ENCODE data around the gene PSMG1. TPM values are rescaled to one million over a fixed set of nuclear protein-coding genes. Genes with fewer than 3 reads are reported as not detected.

The PSMG1 gene
- total and polyA plus RNA-seq, 2 of the 8 experiments (the other 6 are each of a cell fraction or from before 2014, with no cell fraction given), result 50.7 to 93.7 TPM

DNA sequence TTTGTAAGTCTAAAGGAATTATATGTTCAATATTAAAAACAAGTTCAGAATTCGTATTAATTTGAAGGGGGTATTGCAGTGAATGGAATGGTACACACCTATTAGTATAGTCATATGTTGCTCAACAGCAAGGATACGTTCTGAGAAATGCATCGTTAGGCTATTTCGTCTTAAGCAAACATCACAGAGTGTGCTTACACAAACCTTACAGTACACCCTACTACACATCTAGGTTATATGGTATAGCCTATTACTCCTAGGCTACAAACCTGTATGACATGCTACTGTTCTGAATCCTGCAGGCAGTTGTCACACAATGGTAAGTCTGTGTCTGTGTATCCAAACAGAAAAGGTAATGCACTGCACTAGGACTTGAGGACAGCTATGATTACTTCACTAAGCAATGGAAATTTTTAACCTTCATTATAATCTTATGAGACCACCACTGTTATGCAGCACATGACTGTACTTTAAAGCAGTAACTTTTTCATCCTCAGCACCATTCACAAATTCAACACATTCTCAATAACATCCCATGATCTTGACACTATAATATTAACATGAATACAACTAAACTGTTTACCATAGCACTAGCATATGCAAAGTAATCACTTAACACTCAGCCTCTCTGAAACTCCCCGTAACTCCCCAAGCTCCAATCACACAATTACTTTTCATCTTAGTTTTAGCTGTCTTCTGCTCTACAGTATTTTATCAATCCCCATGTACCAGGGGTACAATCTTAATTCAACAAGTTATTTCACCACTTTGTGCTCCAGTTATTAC is 14.4 kb upstream of the PSMG1 start (continued):
- TF ChIP-seq, protein P1, sequence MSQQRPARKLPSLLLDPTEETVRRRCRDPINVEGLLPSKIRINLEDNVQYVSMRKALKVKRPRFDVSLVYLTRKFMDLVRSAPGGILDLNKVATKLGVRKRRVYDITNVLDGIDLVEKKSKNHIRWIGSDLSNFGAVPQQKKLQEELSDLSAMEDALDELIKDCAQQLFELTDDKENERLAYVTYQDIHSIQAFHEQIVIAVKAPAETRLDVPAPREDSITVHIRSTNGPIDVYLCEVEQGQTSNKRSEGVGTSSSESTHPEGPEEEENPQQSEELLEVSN (IDR thresholded peaks at IDR 0.05), result no peak
- TF ChIP-seq ZNF274 (IDR thresholded peaks at IDR 0.05; ENCODE audit: borderline replicate concordance, extremely low read depth, low read length) (no peak), CEBPB (IDR thresholded peaks at IDR 0.05; ENCODE audit: low read depth, low read length) (no peak), CHD1 (IDR thresholded peaks at IDR 0.05; ENCODE audit: low read depth, low read length) (no peak), SP4 (IDR thresholded peaks at IDR 0.05; ENCODE audit: low read length) (no peak), POLR2A (IDR thresholded peaks at IDR 0.05; ENCODE audit: control extremely low read depth in 1 of 2, low read depth in 2 of 2, low read length in 2 of 2) (no peak)
- TF ChIP-seq, protein P2, sequence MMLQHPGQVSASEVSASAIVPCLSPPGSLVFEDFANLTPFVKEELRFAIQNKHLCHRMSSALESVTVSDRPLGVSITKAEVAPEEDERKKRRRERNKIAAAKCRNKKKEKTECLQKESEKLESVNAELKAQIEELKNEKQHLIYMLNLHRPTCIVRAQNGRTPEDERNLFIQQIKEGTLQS (IDR thresholded peaks at IDR 0.05; ENCODE audit: insufficient read depth, low read depth, low read length), result no peak

Data from H1 (cell line).